Measurements from ENCODE around the gene CCDC71.

The CCDC71 gene
- 4.0 to 18.9 (median 11.2) reads per million in 17 experiments for total RNA-seq

DNA sequence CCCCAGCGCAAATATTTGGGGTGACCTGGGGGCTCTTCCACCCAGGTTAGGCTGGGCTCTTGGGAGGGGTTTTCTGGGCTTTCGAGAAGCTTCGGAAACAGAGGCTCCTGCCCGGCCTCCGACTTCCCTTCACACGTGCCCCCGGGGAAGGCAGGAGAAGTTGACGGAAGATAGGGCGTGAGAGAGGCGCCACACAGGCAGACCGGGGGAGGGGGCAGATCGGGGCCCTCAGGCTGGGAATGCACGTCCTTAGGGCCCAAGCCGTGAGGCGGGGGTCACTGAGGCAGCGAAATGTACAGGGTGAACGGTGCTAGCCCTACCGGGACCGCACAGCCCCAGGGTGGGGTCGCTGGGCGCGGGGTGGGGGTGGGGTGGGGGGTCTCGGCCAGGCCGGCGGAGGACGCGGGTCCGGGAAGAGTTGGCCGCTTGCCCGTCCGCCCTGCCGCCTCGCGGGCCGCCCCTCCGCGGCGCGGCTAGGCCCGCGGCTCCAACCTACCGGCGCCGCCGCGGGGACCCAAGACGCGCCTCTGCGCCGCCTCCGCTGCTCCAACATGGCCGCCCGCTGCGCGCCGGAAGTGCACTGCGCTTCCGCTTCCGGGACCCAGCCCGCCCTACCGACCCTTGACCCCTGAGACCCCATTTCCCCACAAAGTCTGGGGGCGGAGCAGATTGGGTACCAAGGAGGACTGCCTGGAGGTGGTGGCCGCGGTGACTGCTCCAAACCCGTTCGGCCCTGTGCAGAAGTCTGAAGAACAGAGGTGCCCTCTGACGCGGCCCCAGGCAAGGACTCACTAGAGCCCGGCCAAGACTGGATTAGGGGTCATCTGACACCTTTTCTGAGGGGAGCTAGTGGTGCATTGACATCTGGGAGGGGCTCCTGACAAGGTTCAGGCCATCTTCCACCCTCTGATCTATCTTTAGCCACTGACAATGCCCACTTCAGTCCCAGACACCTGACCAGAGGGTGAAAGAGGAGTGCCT is at the start of gene CCDC71:
Gene CCDC71 (minus strand): TSS at position 561 of the 981 bp plus-strand sequence. CDS start 2,123 bp downstream, outside the sequence.
- peak; percentile 83 to 94 (median 88) for DNase-seq

DNA sequence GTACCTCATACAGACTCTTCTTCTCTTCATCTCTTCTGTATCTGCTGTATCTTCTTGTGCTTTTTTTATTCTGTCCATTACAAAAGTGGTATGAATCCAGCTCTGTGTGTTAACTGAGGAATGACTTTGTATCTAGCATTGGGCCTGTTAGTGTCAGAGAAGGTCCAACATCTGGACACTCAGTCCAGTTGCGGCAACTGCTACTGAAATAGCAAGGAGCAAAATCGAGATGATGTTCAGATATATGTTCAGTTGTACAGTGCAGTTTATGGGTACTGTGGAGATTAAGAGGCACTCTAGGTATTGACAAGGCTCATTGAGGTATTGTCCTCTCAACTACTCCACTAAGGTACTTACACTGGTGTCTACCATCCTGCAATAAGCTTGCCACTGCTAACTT is 47.9 kb upstream of the CCDC71 start:
- DNase-seq: no peak

GRCh38 chr3:49213541-49213943 is 47.4 kb upstream of the CCDC71 start:
- no peak for DNase-seq

- no peak for DNase-seq
These were observed 33.8 kb upstream of the CCDC71 start for GRCh38 chr3:49199900-49200281.

DNA sequence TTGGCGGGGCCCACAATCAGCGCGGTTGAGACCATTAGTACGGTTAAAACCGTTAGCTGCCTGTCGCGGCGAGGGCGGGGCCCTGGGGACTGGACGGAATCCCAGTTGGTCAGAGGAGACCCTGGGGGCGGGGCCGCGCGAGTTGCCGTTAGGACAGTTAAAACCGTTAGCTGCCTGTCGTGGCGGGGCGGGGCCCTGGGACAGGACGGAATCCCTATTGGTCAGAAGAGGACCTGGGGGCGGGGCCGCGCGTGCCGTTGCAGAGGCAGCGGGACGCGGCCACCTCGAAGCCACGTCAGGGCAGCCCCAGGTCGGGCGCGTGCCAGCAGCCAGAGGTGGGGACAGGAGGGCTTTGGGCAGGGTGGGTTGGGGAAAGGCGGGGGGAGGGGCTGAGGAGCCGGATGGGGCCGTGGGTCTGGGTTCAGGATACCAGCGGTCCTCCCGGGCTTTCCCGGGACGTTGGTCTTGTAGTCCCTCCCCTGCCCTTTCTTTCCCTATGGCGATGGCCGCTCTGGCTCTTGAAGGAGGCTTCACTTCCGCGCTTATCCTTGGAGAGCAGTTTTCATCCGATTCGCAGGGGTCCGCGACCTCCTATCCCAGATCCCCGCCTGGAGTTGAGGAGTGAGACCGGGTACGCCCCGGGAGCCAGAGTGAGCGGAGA is 33.2 kb upstream of the CCDC71 start:
- peak in 1 of 4 experiments; percentile 30 for DNase-seq

- no peak for DNase-seq
These were observed 32.6 kb upstream of the CCDC71 start for GRCh38 chr3:49198611-49199230.

DNA sequence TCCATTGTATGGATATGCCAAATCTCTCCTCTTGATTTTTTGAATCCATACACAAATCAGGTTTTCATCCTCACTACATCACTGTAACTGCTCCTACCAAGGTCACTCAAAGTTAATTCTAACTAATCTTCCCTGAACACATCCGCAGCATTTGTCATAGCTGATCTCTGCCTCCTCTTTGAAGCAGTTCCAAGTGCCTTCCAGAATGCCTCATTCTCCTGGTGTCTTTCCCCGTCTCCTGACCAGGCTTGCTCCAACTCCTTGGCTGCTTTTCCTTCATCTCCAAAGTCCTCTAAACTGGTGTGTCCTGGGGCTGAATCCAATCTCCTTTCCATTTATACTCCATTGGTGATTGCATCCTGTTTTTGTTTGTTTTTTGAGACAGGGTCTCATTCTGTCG is 32.0 kb upstream of the CCDC71 start:
- no peak for DNase-seq

DNA sequence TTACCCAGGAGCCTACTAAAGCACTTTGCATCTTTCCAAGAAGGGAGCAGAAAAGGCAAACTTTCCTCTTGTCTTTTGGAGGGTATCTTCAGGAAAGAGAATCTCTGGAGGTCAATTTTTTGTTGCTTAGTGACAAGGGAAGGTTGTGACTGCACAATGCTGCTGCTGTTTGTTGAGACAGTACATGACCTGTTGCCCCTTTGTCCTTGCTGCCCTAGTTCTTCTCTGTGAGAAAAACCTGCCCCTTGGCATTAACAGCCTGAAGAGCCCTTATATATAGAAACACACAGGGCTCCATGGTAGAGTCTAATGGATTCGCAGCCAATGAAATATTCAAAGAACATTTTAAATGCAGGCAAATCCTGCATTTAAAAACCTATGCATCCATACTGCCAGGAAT is 25.6 kb upstream of the CCDC71 start:
- no peak for DNase-seq

DNA sequence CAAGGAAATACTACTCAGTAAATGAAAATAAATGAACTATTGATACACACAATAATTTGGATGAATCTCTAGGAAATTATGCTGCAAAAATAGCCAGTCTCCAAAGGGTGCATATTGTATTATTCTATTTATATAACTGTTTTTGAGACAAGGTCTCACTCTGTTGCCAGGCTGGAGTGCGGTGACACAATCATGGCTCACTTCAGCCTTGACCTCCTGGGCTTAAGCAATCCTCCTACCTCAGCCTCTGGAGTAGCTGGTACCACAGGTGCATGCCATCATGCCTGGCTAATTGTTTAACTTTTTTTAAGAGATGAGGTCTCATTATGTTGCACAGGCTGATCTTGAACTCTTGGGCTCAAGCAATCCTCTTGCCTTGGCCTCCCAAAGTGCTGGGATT is 17.7 kb upstream of the CCDC71 start:
- no peak for DNase-seq

- DNase-seq: no peak
These were observed 16.6 kb upstream of the CCDC71 start for GRCh38 chr3:49182682-49183081.

DNA sequence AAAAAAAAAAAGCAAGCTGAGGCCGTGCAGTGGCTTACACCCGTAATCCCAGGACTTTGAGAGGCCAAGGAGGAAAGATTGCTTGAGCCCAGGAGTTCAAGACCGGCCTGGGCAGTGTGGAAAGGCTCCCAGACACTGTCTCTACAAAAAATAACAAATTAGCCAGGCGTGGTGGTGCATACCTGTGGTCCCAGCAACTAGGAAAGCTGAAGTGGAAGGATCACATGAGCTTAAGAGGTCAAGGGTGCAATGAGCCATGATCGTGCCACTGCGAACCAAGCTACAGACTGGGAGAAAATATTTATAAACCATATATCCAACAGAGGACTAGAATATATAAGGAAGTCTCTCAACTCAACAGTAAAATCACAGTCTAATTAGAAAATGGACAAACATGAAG is 15.2 kb upstream of the CCDC71 start:
- DNase-seq: no peak

DNA sequence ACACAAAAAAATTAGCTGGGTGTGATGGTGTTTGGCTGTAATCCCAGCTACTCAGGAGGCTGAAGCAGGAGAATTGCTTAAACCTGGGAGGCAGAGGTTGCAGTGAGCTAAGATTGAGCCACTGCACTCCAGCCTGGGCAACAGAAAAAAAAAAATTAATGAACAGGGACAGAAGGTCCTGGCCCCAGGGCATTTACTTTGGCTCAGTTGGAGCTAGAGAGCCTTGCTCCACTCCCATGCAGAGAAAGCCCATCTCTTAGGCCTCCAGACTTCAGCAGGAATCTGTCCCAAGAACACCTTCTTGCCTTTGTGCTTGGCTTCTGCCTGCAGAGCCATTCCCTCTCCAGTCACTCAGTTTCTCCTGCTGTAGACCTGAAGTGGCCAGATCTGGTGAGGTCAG is 14.0 kb upstream of the CCDC71 start:
- DNase-seq: no peak

GRCh38 chr3:49177073-49177472 is 10.9 kb upstream of the CCDC71 start:
- no peak for DNase-seq

GRCh38 chr3:49175530-49175929 is 9.4 kb upstream of the CCDC71 start:
- DNase-seq: no peak

DNA sequence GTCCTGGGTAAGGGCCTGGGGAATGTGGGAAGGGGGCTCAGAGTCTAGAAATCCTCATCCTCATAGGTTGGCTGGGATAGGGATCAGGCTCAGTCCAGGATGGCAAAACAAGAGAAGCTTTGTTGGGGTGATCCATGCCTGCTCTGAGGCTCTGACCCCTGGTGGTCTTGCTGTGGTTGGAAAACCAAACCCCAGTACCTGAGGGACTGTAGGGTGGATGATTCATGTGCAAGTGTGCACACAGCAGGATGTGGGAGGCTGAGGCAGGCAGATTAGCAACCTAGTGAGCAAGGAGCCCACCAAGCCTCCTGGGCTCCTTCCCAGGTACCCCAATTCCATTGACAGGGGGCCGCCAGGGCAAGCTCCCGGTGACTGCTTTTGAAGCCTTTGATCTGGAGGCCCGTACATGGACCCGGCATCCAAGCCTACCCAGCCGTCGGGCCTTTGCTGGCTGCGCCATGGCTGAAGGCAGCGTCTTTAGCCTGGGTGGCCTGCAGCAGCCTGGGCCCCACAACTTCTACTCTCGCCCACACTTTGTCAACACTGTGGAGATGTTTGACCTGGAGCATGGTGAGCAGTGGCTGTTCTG is 8.4 kb upstream of the CCDC71 start:
- DNase-seq: no peak

DNA sequence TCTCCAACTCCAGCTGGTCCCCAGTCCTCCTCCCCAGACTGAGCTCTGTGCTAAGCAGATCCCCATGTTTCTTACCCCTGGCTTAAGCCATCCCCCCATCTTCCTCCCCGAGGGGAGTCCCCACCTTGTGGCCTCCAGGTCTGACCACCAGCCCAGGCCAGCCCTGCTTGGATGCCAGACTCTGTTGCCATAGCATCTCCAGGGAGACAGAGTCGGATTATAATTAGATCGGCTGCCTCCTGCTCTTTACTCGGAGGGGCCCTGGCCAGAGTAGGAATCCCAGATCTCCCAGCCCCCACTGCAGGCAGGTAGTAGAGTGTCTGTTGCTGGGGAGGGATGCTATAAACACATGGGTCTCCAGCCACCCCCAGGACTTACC is 7.7 kb upstream of the CCDC71 start:
- no peak for DNase-seq

DNA sequence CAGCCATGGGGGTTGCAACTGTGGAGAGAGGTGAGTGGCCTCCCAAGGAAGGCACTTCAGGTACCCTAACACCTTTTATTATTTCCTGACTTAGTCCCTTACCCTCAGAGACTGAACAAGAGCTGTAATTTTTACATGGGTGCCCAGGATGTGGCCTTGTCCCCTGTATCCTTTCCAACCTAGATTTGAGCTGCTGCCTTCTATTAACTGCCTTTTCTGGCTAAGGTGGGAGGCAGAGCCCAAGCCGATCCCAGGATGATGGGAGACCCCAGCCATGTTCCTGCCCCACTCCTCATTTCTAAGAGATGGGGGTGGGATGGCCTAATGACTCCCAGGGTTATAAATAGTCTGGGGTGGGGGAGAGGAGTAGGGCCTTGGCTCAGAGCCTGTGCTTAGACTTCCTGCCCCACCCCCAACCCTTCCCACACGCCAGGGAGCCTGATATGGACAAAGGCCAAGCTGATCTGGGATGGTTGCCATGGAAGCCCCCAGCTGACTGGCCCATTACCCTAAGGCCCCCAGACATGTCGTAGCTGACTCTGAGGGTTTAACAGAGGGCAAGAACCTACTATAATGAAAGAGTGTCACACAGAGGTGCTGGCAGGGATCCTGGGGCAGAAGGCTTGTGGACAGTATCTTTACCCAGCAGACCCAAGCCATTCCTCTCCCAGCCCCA is 7.1 kb upstream of the CCDC71 start:
- DNase-seq: peak in 1 of 4 experiments; percentile 18

GRCh38 chr3:49172551-49173041 is 6.5 kb upstream of the CCDC71 start:
- no peak for DNase-seq

- DNase-seq: no peak
These were observed 5.8 kb upstream of the CCDC71 start for GRCh38 chr3:49171775-49172500.

DNA sequence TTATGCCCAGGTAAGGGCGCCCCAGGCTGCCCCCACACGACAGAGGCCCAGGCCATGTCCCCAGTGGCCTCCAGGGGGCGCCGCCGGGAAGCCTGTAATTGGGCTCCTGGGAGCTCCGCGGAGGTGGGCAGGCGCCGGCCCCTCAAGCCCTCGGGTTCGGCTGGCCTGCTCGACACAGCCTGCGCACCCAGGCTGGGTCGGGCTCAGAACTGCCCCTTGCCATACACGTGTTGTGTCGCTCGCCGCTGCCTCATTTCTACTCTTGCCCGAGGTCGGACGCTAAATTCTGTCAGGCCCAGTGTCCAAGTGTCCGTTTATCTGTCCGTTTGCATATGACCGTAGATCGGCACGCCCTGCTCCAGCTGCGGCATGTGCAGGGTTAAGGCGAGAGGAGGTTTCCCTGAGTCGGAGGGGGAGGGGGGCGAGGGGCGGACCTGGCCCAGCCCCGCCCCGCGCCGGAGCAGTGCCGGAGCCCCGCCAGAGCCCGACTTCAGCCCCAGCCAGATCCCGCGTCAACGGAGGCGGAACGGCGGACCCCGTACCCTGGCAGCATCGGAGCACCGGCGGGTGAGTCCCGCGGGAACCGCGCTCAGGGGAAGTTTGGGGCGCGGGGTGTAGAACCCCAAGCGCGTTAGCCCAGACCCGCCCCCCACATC is 5.1 kb upstream of the CCDC71 start, which contains the start of gene KLHDC8B:
Gene KLHDC8B (plus strand): TSS at position 480 of the 656 bp plus-strand sequence. CDS start 1,172 bp downstream, outside the sequence.
- peak; percentile 84 to 95 (median 90) for DNase-seq

DNA sequence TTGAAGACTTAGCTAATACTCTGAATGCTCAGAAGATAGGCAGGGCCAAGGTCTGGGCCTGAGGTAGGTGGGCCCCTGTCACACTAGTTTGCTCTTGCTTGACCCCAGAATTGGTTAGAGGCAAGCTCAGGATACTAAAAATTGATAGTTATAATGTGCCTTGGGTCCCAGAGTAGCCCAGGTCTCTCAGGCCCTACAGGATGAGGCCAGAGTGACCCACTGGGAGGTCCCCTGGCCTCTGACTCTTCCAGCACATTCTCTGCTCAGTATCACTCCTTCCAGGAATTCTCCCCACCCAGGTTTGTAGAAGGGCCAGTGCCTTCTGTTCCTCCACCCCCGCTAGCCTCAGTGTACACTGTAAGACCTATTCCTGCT is 4.6 kb upstream of the CCDC71 start:
- no peak for DNase-seq
